Right forelimb (tissue), 1 donor: Measurements from ENCODE around the gene RIC3.

ENCODE experiments used
- DNase-seq: peaks from one replicate; pipeline ENCODE4 v3.0.0-alpha.2; 2018

Gene RIC3

GRCh38 chr11:8066036-8066910, 102.6 kb downstream of the RIC3 start:
- no peak for DNase-seq

GRCh38 chr11:8065031-8065430, 103.8 kb downstream of the RIC3 start:
- no peak for DNase-seq

DNA sequence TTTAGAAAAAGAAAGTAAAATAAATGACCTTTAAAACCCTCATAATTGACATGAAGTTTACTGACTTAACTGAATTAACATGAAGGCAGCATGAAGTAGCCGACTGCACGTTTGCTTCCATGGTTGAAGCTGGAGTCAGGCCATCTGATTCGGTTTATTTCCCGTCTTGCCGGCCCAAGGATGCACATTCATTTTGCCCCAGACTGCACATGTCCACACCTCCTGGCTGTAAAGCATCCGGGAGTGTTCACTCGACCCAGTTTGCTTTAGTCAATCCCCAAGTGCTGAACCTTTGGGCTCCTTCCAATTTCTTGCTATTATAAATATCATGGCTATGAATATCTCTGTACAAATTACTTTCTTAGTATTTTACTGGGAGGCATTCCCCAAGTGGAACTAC, 105.5 kb downstream of the RIC3 start:
- no peak for DNase-seq

GRCh38 chr11:8062781-8063257, 106.0 kb downstream of the RIC3 start:
- peak; percentile 13 for DNase-seq

DNA sequence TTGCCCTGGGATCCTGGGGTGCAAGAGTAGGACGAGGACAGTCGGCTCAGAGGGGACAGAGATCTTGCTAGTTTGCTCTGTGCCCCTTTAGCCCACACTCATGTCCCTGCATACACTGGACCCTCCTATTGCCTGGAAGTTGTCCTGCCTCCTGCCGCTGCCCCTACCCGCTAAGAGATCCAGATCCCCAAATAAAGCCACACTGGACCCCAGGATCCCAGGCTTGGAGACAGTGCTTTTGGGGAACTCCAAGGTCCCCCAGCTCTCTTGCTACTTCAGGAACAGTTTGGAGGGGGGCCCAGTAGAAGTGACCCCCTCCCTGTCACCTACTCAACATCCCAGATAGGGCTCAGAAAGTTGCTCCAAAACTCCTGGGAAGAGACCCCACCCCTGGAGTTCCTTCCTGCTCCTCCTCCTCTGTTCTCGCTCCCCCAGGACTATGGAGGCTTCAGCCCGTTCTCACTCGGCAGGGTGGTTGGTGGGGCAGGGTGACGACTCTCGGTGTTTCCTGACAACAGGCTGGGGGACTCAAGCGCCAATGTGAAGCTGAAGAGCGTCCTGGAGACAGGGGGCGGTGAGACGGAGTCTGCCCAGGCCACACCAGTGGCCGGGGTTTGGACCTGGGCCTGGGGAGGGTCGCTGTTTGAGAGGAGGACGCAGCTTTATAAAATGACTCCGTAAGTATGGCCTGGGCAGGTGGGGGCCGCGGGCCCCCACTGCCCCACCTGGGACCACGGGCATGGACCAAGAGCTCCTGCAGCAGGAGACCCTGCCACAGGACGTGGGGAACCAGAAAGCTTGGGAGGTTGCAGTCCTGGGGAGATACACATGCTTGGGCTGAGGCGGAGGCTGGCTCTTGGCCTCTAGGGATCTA, 107.0 kb downstream of the RIC3 start:
- peak; percentile 18 for DNase-seq

GRCh38 chr11:8060801-8061554, 107.8 kb downstream of the RIC3 start:
- peak; percentile 22 for DNase-seq

GRCh38 chr11:8060146-8060719, 108.6 kb downstream of the RIC3 start:
- peak; percentile 9 for DNase-seq

DNA sequence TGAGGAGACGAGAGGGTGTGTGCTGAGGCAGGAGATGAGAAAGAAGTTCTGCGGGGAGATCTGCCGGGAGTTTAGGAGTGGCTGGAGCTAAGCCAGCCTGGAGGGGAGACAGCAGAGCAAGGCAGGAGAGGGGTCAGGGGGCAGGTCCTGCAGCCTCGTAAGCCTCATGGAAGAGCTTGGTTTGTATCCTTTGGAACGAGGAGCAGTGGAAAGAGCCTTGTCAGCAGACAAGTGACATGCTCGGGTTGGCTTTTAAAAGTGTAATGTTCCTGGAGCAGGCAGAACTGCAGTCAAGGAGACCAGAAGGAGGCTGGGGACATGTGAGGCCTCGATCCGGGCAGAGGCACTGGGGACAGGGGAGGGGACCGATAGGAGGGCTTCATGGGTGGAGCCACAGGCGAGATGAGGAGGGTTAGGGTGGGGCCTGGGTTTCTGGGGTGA, 109.2 kb downstream of the RIC3 start:
- peak; percentile 40 for DNase-seq

- DNase-seq: no peak
These were observed 109.8 kb downstream of the RIC3 start for GRCh38 chr11:8059030-8059429.

DNA sequence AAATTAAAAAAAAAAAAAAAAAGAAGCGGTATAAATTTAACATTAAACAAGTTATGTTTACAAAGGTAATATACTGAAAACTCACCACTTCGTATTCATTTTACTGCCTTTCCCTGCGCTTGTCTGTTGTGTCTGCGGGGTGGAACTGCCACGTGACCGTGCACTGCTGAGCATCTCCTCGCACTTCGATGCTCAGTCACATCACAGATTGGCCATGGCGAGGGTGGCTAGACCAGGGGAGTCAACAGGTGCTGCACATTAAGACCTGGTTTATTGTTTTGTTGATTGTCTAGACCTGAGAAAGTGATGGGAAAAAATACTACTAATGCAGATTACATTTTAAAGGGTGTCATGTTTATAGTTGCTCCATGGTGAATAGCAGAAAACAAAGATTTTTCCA, 110.6 kb downstream of the RIC3 start:
- no peak for DNase-seq

GRCh38 chr11:8056810-8057463, 111.9 kb downstream of the RIC3 start:
- DNase-seq: peak; percentile 35
